Hindlimb muscle (tissue), 1 donor: ENCODE measurements around the gene CCSER1. TPM values are rescaled to one million over a fixed set of nuclear protein-coding genes. Genes with fewer than 3 reads are reported as not detected.
"Not testable (repeated sequence)": the region's sequence is repeated elsewhere in the genome, so short reads cannot be mapped to it uniquely, and the experiment has no call there.

Experiments
- DNase-seq: peaks from one replicate; pipeline ENCODE4 v3.0.0-alpha.2; 2013
- polyA plus RNA-seq: library from polyadenylated mRNA; unstranded; fragments of 120-200 nt; gene quantifications from one replicate; pipeline ENCODE4 v1.2.1, GENCODE V29; 2013; ENCODE audit not compliant: insufficient read length

The CCSER1 gene
- polyA plus RNA-seq, 1 donor = 0.37 TPM

DNA sequence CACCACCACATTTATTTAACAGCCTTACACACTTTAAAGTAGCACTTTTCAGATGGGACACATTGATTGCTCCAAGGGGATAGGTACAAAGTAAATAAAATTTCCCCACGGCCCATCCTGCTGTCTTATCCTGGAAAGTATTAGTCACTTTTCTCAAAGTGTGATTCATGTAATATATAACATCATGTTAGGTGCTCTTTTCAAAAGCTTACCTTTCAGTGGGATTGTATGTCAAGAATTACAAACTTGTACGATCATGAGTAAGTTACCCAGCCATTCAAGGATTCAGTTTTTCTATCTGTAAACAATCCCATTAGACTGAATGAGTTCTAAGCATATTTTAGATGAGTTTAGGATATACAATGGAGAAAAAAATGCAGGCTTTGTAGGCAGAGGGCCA, 1300.0 kb downstream of the CCSER1 start:
- DNase-seq = no peak

DNA sequence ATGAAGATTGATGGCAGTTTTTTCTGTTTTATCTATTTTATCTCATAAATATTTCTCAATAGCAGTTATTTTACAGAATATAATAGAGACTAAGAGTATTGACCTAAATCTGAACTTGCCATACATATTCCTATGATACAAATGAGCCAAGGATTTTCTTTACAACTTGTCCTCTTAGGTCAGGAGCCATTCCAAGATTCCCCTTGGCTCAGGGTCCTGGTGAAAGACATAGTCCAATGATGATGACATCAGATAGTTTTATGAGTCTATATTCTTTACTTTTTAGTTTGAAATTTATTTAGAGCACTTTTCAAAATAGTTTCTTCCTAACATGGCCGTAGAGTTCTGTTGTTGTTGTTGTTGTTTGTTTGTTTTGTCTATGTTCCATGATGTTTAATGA, 1307.4 kb downstream of the CCSER1 start:
- peak; percentile 11 for DNase-seq

DNA sequence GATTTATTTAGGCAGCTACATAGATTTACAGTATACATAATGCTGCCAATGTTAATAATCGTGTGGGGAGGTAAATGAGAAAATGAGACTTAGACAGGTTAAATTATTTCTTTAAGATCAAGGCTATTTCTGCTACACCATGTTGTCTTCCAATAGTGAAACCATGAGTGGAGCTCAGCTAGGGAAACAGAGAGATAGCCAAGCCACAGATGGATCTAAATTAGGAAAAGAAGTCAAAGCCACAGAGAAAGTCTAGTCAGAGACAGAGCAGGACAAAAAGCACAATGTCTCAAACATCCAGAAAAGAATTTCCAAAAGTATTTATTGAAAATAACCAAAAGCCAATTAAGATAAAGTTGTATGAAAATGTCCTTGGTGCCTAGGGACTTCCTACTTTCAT, 1309.4 kb downstream of the CCSER1 start:
- no peak for DNase-seq

DNA sequence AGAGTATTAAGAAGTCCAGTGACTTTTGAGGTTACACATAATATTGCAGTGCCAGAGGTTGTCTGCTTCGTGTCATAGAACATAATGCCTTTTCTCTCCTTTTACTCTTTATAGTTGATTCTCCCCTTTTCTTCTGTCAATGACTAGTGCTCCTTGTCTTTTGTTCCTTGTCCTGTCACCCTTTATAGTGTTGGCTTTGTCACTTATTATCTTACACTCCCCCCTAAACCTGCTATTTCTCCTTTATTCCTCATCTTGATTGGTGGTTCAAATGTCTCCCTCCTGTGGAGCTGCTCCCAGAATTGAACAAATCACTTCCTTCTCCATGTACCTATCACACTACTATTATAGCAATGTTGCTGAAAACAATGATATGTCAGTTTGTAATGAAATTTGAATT, 1320.0 kb downstream of the CCSER1 start:
- no peak for DNase-seq

DNA sequence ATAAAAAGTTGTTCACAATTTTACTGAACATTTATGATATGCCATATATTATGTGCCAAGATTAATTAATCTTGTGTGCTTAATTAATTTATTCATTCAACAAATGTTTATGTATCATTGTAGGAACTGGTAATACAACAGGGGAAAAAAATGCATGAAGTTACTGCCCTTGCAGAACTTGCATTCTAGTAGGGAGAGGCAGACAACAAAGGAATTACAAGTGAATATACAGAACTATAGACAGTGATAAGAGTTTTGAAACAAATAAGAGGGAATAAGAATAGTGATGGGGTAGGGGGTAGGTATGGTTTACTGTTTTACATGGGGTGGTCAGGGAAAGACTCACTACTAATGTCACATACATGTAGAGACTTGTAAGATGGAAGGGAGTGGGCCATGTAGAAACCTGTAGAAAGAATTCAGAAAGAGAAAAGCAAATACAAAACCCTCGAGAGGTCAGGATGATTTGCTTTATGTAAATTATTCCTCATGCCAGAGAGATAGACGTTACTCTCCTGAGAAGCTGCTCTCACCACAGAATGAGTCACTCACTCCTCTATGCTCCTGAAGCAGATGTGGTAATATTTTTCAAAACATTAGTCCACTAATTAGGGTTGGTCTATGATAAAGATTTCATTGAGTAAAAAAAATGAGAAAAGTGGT, 1321.6 kb downstream of the CCSER1 start:
- DNase-seq = no peak

DNA sequence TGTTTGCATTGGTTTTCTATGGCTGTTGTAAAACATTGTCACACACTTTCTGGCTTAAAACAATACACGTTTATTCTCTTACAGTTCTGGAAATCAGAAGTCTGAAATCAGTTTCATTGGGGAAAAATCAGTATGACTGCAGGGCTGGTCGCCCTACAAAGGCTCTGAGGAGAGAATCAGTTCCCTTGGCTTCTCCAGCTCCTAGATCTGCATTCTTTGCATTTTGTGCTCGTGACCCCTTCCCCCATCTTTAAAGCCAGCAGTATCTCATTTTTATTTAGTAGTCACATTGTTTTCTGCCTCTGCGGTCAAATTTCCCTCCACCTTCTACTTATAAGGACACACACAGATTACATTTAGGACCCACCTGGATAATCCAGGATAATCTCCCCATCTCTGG, 1326.9 kb downstream of the CCSER1 start:
- no peak for DNase-seq

DNA sequence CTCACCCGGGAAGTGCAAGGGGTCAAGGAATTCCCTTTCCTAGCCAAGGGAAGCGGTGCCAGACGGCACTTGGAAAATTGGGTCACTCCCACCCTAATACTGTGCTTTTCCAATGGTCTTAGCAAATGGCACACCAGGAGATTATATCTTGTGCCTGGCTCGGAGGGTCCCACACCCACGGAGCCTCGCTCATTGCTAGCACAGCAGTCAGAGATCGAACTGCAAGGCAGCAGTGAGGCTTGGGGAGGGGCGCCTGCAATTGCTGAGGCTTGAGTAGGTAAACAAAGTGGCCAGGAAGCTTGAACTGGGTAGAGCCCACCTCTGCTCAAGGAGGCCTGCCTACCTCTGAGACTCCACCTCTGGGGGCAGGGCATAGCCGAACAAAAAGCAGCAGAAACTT, 1335.4 kb downstream of the CCSER1 start:
- DNase-seq = not testable (repeated sequence)

DNA sequence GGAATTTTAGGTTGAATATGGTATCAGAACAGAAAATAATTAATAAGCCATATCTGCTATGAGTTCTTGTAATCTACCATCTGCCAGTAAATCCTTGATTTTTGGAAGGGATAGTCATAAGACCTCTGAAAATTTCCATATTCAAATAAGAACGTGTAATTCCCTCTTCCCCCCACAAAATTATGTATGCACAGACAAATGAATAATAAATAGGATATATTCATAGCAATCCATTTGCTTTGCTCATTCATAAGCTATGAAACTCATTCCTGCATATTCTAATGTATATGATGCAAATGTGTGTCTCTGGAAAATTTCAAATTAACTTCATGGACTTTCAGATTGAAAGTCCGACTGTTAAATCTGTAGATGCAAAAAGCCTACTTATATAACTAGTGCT, 1343.5 kb downstream of the CCSER1 start:
- DNase-seq = no peak

DNA sequence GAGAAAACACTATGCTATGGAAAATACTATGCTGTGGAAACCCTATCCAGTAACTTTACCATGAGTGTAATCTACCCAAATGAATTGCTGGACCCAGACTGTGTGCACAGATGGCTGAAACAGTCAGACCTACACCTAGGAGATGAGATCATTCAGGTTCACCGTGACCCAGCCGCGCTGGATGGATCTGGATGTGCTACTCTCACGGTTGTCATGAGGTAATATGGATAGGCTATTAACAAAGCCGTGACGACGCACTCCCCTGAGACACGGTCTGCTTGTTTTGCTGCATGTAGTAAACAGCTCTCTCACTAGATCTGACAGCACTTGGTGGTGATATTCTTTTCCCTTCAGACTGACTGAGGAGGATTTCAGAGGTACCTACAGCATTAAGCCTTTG, 1344.1 kb downstream of the CCSER1 start:
- DNase-seq = no peak

DNA sequence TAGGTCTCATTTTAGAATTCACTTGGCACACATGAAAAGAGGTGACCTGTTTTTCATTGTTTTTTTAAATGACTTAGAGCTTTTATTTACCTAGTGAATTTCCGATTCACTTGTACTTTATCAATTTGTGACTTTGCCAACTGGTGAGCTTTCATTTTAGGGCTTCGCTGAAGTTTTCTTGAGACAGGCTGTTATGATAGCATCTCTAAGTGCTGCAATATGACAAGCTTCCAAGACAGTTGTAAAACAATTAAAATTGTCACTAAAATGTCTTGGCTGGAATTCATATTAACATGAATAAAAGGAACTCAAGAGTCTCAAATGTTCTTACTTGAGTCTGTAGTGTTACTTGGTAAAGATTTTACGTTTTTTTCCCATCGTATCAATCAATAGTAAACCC, 1344.9 kb downstream of the CCSER1 start:
- no peak for DNase-seq

DNA sequence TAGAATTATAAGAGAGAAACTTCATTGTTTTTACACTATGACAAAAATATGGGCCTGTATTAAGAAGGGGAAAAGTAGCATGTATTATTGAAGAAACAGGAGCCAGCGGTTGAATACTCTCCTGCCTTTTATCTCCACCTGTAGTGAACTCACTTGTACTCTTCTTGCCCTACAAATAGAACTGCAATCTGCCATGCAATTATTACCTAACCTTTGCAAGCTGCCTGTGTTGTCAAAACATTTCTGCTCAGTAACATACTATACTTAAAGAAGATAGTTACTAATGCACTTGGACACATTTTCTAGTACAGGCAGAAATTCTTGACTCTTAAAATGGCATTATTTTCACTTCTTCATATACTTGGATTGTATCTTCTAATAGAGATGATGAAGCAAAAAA, 1358.2 kb downstream of the CCSER1 start:
- no peak for DNase-seq

DNA sequence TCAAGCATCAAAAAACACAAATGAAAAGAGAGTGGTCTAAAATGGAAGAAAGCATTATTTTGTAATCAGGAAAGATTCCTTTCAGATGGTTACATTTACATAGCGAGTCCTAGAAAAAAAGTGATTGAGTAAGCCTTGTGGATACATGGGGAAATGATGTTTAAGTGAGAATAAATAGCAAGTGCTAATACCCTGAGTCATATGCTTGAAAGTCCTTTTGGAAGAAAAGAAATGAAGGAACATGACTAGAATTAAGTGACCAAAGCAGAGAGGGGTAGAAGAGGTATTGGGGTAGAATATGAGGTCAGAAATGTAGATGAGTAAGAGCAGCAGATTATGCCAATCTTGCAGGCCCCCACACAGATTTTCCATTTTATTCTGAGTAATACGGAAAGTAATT, 1361.8 kb downstream of the CCSER1 start:
- no peak for DNase-seq

DNA sequence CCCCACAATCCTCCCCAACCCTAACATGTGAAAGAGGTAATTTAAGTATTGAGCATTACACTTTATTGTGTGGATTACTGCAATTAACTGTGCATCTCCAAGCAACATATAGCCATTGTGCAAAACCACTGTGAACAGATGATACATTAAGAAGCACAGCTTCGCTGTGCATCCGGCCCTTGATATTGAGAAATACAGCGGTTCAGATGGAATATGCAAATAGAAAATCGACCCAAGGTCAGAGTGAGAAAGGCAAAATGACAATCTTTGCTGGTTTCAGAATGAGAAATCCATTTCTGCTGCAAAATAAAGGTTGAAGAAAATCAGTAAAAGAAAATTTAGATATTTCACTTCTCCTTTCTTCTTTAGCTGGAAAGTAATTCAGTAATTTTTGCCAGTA, 1370.7 kb downstream of the CCSER1 start:
- no peak for DNase-seq

DNA sequence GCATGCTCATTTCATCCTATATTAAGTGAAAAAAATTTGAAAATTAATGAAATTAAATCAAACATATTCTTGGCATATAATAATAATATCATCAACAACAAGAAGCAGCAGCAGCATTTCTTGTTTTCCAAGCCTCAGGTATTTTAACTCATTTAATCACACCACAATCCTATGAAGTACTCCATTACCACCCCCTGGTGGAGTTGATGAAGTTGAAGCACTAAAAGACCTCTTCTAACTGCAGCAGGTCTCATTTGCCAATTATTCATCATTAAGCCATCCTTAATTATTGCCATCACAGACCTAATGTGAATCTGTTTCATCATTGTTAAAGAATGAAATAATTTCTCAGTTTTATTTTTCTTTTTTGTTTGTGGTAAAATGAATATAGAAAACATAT, 1375.2 kb downstream of the CCSER1 start:
- no peak for DNase-seq

DNA sequence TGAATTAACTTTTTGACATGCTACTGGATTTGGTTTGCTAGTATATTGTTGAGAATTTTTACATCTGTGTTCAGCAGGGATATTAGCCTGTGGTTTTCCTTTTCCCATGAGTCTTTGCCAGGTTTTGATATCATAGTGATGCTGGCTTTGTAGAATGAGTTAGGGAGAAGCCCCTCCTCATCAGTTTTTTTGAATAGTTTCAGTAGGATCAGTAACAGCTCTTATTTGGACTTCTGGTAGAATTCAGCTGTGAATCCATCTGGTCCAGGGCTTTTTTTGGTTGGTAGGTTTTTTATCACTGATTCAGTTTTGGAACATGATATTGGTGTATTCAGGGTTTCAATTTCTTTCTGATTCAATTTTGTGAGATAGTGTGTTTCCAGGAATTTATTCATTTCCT, 1386.1 kb downstream of the CCSER1 start:
- no peak for DNase-seq

DNA sequence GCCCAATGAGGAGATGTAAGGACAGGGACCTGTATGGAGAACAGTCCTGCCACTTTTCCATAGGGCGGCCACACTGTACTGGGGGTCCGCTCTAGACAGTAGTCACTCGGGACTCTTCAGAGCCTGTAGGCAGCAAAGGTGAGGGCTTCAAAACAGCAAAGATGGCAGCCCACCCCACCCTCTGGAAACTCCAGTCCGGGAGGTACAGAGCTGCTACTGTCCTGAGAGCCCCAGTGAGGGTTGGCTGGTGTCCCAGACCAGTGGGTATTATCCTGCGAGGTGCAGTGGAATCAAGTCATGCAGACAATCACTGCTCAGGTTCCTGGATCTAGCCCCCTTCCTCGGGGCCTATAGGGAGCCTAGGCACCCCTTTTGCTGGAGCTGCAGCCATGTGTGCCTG, 1392.0 kb downstream of the CCSER1 start:
- DNase-seq = no peak

DNA sequence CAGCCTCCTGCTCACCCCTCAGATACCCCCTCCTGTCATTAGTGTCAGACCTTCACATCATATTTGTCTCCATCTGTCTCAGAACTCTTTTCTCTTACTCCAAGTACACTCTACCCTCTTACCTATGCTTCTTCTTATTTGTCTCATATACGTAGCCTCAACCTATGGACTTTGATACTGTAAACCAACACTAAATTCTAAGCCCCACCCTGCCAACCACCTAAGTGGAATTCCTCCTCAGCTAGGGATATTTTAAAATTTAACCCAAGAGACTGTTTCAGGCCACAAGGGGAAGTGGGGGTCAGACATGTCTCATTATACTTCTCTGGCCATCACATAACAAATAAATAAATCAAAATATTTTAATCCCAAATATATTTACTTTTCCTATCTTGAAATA, 1398.4 kb downstream of the CCSER1 start:
- DNase-seq = no peak

DNA sequence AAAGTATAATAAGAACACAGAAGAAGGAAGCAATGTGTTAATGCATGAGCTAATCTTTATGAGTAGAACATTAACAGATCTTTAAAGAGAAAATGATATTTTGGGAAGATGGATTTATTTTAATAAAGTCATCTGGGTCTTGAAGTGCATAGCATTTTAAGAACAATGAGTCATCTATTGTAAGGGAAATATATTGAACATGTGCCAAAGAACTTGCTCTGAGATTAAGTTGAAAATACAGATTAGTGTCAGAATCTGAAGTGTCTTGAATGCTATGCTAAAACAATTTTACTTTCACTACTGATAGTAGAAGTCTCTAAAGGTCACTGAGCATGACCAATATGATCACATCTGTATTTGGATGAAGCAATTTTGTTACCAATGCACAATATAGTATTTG, 1399.9 kb downstream of the CCSER1 start:
- DNase-seq = no peak

DNA sequence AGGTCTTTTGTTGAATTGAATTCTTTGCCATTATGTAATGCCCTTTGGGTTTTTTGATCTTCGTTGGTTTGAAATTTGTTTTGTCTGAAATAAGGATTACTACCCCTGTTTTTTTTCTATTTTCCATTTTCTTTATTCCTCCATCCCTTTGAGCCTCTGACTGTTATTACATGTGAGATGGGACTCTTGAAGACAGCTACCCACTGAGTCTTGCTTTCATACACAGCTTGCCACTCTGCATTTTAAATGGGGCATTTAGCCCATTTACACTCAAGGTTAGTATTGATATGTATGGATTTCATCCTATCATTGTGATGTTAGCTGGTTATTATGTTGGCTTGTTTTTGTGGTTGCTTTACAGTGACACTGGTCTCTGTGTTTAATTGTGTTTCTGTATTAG, 1440.4 kb downstream of the CCSER1 start:
- no peak for DNase-seq

DNA sequence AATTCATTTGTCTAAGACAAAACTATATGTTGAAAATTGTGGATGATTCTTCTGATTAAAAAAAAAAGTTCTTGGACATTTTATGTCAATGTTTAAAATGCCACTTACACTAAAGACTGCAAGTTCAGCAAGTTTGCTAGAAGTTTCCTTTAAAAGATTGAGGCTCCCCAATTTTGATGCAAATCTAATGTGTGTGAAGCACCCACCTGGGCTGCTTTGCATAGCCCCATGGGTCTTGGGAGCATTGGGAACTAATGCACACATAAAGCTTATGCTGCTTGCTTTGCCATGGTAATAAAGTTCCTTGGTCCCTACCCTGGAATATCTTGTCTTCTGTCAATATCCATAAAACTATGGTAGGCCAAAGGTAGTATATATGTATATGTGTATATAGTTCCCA, 1450.7 kb downstream of the CCSER1 start:
- DNase-seq = no peak

DNA sequence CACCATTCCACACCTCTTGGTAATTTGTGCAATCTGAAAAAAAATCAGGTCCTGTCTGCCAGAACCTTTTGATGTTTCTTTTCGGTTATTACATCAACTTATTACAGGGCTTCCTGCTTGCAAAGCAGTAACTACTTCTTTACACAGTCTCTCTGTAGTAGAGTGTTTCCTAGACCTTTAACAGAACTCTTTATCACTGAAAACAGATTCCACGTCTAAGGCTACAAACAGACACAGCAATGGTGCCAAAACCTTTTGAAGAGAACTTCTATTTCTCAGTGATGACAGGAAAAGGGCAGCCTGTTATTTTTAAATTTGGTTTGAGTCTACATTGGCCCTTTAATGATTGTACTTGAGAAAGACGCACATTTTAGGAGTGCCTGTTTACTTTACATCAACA, 1463.1 kb downstream of the CCSER1 start:
- DNase-seq = no peak

DNA sequence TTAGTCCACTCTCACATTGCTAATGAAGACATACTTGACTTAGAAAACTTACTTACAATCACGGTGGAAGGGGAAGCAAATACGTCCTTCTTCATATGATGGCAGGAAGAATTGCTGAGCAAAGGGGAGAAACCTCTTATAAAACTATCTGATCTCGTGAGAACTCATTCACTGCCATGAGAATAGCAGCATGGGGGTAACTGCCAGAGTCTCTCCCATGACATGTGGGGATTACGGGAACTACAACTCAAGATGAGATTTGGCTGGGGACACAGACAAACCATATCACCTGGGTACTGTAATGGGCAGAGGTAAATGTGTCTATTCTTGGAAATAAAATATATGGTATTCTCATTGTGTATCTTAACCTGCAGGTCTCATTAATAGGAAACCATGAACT, 1464.9 kb downstream of the CCSER1 start:
- no peak for DNase-seq

DNA sequence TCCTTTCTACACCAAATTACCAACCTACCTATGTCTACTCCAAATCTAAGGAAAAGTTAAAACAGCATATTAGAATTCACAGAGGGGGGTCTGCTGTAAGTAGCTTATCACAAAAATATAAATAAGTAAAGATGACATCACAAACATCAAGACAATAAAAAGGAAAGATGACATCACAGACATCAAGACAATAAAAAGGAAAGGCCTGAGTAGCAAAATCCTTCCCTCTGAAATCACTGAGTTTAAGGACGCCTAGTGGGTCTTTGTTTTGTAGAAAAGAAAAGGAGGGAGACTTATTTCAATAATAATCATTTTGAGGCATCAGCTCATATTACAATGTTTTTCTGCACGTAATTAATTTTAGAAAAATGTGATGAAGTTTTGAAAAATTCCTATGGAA, 1469.5 kb downstream of the CCSER1 start:
- DNase-seq = no peak

DNA sequence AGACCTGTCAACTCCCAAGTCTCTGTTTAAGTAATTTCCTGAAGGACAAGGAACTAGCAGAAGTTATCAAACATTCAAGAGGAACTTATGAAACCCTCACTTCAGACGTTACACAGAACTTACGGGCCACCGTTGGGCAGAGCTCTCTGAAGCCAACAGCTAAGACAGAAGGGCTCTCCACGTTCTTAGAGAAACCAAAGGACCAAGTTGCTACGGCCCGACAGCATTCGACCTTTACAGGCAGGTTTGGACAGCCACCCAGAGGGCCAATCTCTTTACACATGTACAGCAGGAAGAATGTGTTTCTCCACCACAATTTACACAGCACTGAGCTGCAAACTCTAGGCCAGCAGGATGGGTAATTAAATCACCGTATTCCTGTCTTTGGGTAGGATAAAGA, 1471.5 kb downstream of the CCSER1 start:
- DNase-seq = no peak

DNA sequence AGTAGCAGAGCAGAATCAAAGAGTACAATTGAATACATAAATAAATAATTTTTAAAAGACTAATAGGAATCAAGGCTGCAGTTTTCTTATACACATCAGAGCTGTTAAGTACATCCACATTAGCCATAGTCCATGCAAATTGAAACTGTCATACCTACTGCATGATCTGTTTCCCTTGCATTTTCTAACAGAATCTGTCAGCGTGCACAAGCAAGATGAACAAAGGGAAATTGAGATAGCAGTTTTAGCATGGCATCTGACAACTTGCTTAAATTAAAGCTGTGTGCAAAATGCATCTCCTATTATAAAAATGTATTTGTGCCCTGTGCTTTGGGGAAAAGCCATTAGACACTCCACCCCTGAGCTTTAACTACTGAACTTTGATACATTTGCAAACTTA, 1473.1 kb downstream of the CCSER1 start:
- DNase-seq = no peak

DNA sequence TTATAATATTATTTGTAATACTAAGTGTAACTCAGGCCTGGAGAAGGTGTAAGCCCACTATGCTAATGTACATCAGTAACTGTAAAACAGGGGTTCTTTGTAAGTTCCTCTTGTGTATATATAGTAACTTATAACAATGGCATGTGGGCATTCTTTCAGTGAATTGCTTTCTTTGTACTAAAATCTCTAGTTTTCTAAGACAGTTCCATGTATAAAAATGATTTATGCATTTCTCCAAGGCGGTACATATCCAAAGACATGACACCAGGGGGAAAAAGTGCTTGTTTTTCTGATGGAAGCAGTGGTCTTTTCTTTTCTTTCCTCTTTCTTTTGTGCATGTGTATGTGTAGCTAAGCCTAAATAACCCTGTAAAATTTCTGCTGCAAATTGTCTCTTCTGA, 1474.2 kb downstream of the CCSER1 start:
- no peak for DNase-seq
